Activated T-helper 1 cell treated with anti-CD3 and anti-CD28 coated beads, Interleukin-12 subunit alpha, Interleukin-12 subunit beta, Interleukin-2, Interleukin-4 antibody, amounts not matched to agents 30 ng/mL and 10 ng/mL and 1 ng/mL, durations not matched to agents 14 hours and 24 hours and 36 hours (primary cell): ENCODE results near the gene GPC2. TPM values are rescaled to one million over a fixed set of nuclear protein-coding genes. Genes with fewer than 3 reads are reported as not detected.
"Not testable (repeated sequence)": the region's sequence is repeated elsewhere in the genome, so short reads cannot be mapped to it uniquely, and the experiment has no call there.

Experiments
- DNase-seq: peaks from one replicate; pipeline ENCODE4 v3.0.0; 2021; ENCODE audit warnings: low spot score
- H3K27ac Mint-ChIP-seq: one replicate; pipeline ENCODE4 v1.8.0; 2021; ENCODE audit warnings: mild to moderate bottlenecking, mixed read lengths
- H3K27me3 Mint-ChIP-seq: one replicate; pipeline ENCODE4 v1.8.0; 2022; ENCODE audit warnings: mild to moderate bottlenecking, moderate library complexity, mixed read lengths; ENCODE audit not compliant: insufficient read depth
- H3K36me3 Mint-ChIP-seq: one replicate; pipeline ENCODE4 v1.8.0; 2021; ENCODE audit warnings: low read depth, mixed read lengths
- H3K4me1 Mint-ChIP-seq: one replicate; pipeline ENCODE4 v1.8.0; 2021; ENCODE audit warnings: low read depth, mixed read lengths
- H3K4me3 Mint-ChIP-seq: one replicate; pipeline ENCODE4 v1.8.0; 2021; ENCODE audit warnings: mild to moderate bottlenecking, moderate library complexity, mixed read lengths
- H3K9me3 Mint-ChIP-seq: one replicate; pipeline ENCODE4 v1.8.0; 2021; ENCODE audit warnings: mixed read lengths
- intact Hi-C: fragments of 100-400 bp; cut with micrococcal nuclease; formaldehyde crosslinking; loops from one replicate; pipeline ENCODE4 v1.15.1; 2024
- total RNA-seq: library from RNA; stranded (reverse); gene quantifications from 2 replicates; pipeline ENCODE4 v1.2.3, GENCODE V29; 2022

Gene GPC2
- total RNA-seq, 1 donor from 2014 or later, result 4.8 TPM

DNA sequence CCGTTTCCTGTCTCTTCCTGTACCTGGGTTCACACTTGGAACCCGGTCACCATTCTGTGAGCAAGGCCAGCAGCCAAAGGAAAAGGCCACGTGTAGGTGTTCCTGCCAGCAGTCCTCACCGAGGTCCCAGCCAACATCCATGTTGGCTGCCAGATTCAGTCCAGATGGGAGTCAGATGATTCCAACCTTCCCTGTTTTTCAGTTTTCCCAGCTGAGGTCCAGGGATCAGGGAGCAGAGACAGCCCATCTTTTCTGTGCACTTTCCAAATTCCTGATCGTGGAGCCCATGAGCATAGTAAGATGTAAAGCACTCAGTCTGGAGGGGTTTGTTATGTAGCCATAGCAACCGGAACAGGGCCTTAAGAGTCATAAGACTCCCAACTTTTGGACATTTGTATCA is 38.7 kb upstream of the GPC2 start:
- peaks cover 12% of the 10 kb centered on the region for H3K36me3 Mint-ChIP-seq
- no peaks in the 10 kb centered on the region for H3K9me3 Mint-ChIP-seq
- H3K4me1 Mint-ChIP-seq, result peaks cover 60% of the 10 kb centered on the region
- no peaks in the 10 kb centered on the region for H3K27me3 Mint-ChIP-seq
- no peak overlapping the region for H3K27ac Mint-ChIP-seq
- DNase-seq, result no peak
- no peak overlapping the region for H3K4me3 Mint-ChIP-seq
- intact Hi-C loops, result no loop called here

- intact Hi-C loops, H3K9me3 Mint-ChIP-seq, H3K27me3 Mint-ChIP-seq: not testable (repeated sequence)
- H3K4me3 Mint-ChIP-seq, result peak overlapping the region; percentile 43
- peaks cover 74% of the 10 kb centered on the region for H3K4me1 Mint-ChIP-seq
- peak overlapping the region; percentile 45 for H3K27ac Mint-ChIP-seq
- peak; percentile 12 for DNase-seq
- H3K36me3 Mint-ChIP-seq, result peaks cover 17% of the 10 kb centered on the region
These were observed 37.2 kb upstream of the GPC2 start for GRCh38 chr7:100214356-100214755.

DNA sequence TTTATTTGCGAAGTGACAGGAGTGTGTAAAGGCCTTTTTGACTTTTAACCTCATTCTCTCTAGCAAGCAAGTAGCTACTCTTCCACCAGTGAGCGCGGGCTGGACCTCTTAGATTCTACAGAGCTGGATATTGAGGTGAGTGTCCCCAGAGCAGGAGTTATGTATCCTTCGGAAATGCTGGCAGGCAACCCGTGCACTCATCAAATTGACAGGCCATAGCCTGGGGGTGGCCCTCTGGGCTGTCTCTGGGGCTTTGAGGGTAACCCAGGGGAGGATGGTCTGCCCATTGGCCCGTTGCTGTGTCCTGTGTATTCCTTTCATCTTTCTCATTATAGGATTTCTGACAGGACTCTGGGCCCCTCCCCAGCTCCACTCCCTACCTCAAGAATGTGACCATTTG is 36.5 kb upstream of the GPC2 start:
- Mint-ChIP-seq H3K9me3 (no peaks in the 10 kb centered on the region), H3K27me3 (no peaks in the 10 kb centered on the region), H3K27ac (no peak overlapping the region), H3K4me3 (no peak overlapping the region), H3K36me3 (peaks cover 19% of the 10 kb centered on the region), H3K4me1 (peaks cover 74% of the 10 kb centered on the region)
- DNase-seq, result no peak
- intact Hi-C loops, result no loop called here

DNA sequence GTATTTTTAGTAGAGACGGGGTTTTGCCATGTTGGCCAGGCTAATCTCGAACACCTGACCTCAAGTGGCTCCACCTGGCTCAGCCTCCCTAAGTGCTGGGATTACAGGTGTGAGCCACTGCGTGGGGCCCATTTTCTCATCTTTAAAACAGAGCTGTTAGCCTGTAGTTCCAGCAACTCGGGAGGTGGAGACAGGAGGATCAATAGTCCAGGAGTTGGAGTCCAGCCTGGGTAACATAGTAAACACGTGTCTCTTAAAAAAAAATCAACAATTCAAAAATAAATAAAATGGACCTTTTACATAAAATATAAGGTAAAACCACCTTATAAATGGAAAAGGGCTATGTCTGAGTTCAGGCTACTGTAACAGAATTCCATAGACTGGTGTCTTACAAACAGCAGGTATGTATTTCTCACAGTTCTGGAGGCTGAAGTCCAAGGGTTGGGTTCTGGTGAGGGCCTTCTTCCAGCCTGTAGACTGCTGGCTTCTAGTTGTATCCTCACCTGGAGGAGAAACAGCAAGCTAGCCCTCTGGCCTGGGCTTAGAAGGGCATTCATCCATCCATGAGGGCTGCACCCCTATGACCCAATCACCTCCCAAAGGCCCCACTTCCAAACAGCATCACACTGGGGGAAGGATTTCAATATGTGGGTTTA is 35.6 kb upstream of the GPC2 start:
- intact Hi-C loops, result no loop called here
- Mint-ChIP-seq H3K36me3 (peaks cover 16% of the 10 kb centered on the region), H3K27ac (no peak overlapping the region), H3K27me3 (no peaks in the 10 kb centered on the region), H3K4me3 (no peak overlapping the region), H3K9me3 (no peaks in the 10 kb centered on the region), H3K4me1 (peaks cover 77% of the 10 kb centered on the region)
- DNase-seq, result no peak

- intact Hi-C loops, result loop anchor here (1.0 kb wide), 1 partner anchor 31 kb away; no protein-coding TSS in a partner anchor
These were observed 34.2 kb upstream of the GPC2 start for GRCh38 chr7:100211342-100211780.

DNA sequence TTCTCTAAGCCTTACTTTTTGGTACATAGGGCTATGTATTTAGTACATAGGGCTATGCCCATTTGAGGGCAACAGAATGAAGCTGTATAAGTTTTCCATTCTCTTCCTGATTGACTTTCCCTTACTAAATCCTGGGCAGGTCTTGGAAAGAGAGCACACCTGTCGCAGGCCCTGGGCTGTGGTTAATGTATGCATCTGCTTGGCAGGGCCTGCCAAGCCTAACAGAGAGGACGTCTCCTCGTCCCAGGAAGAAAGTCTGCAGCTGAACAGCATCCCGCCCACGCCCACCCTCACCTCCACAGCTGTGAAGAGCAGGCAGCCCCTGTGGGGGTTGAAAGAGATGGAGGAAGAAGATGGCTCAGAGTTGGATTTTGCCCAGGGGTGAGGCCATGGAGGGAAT is 33.6 kb upstream of the GPC2 start:
- Mint-ChIP-seq H3K4me1 (peaks cover 67% of the 10 kb centered on the region), H3K36me3 (peaks cover 17% of the 10 kb centered on the region), H3K4me3 (peak overlapping the region; percentile 40), H3K27ac (peak overlapping the region; percentile 63), H3K27me3 (no peaks in the 10 kb centered on the region), H3K9me3 (no peaks in the 10 kb centered on the region)
- no peak for DNase-seq
- intact Hi-C loops, result loop anchor here (1.0 kb wide), 1 partner anchor 31 kb away; no protein-coding TSS in a partner anchor

More at GRCh38 chr7:100211342-100211780, 34.2 kb upstream of the GPC2 start:
- Mint-ChIP-seq H3K4me1 (peaks cover 69% of the 10 kb centered on the region), H3K27me3 (no peaks in the 10 kb centered on the region), H3K27ac (peak overlapping the region; percentile 95), H3K9me3 (no peaks in the 10 kb centered on the region), H3K36me3 (peaks cover 17% of the 10 kb centered on the region), H3K4me3 (peak overlapping the region; percentile 84)
- DNase-seq, result peak; percentile 56

GRCh38 chr7:100209493-100209892 is 32.3 kb upstream of the GPC2 start:
- intact Hi-C loops, result loop anchor here (1.0 to 5.0 kb wide), 6 partner anchors 8 to 187 kb away; partner anchors contain the start of genes GAL3ST4 and LAMTOR4
- Mint-ChIP-seq H3K36me3 (peaks cover 17% of the 10 kb centered on the region), H3K9me3 (no peaks in the 10 kb centered on the region), H3K4me1 (peaks cover 54% of the 10 kb centered on the region), H3K27ac (peak overlapping the region; percentile 80), H3K27me3 (no peaks in the 10 kb centered on the region), H3K4me3 (peak overlapping the region; percentile 71)
- DNase-seq, result no peak

- peaks cover 49% of the 10 kb centered on the region for H3K4me1 Mint-ChIP-seq
- intact Hi-C loops, result loop anchor here (1.0 to 5.0 kb wide), 6 partner anchors 8 to 187 kb away; partner anchors contain the start of genes GAL3ST4 and LAMTOR4
These were observed 31.8 kb upstream of the GPC2 start for GRCh38 chr7:100208911-100209408.

DNA sequence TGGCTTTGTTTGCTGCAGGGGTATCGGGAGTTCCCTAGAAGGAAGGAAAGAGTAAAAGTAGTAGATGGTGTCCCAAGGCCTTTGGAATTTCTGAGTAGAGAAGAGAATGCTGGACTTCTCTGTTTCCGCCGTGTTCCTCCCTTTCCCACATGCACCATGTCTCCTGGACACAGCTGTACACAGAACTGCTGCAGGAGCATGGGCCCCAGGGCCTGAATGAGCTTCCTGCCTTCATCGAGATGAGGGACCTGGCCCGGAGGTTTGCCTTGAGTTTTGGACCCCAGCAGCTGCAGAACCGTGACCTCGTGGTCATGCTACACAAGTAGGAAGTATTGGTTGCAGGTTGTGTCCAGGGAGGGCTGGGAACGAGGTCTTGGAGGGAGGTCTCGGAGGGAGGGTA is 27.3 kb upstream of the GPC2 start:
- intact Hi-C loops, result no loop called here
- Mint-ChIP-seq H3K9me3 (no peaks in the 10 kb centered on the region), H3K27ac (no peak overlapping the region), H3K4me1 (peaks cover 23% of the 10 kb centered on the region), H3K27me3 (no peaks in the 10 kb centered on the region), H3K36me3 (peaks cover 13% of the 10 kb centered on the region), H3K4me3 (no peak overlapping the region)
- no peak for DNase-seq

More at GRCh38 chr7:100208911-100209408, 31.8 kb upstream of the GPC2 start:
- Mint-ChIP-seq H3K9me3 (no peaks in the 10 kb centered on the region), H3K27ac (peak overlapping the region; percentile 80), H3K36me3 (peaks cover 17% of the 10 kb centered on the region), H3K27me3 (no peaks in the 10 kb centered on the region), H3K4me3 (peak overlapping the region; percentile 71)
- peak; percentile 48 for DNase-seq

DNA sequence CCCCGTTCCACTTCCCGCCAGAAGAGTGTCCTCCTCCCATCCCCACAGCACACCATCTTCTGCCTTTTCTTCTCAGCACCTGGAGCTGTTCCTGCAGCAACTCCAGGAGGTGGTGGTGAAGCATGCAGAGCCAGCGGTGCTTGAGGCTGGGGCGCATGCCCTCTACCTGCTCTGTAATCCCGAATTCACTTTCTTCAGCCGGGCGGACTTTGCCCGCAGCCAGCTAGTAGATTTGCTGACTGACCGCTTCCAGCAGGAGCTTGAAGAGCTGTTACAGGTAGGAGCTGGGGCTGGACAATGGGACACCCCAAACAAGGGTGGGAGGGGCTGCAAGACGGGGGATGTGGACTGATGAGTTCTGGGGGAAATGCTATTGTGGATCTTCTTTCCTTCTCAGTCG is 23.5 kb upstream of the GPC2 start:
- no peaks in the 10 kb centered on the region for H3K27me3 Mint-ChIP-seq
- no peak overlapping the region for H3K27ac Mint-ChIP-seq
- peaks cover 10% of the 10 kb centered on the region for H3K36me3 Mint-ChIP-seq
- H3K9me3 Mint-ChIP-seq, result no peaks in the 10 kb centered on the region
- intact Hi-C loops, result no loop called here
- H3K4me3 Mint-ChIP-seq, result no peak overlapping the region
- no peak for DNase-seq
- H3K4me1 Mint-ChIP-seq, result peaks cover 8% of the 10 kb centered on the region

DNA sequence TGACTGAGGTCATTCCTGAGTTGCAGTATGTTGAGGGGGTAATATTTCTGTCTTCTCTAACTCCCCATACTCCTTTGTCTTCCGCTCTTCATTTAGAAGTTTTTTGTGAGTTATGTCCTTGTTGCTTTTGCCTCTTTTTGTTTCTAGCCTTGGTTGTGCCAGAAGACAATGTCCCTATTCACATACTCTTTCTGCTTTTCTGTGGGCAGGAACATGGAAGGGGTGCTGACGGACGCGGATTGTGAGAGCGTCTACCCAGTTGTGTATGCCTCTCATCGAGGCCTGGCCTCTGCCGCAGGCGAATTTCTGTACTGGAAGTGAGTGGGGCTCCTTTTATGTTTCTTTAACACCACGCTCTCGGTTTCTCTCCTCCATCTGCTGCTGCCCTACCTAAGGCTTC is 21.1 kb upstream of the GPC2 start:
- no peaks in the 10 kb centered on the region for H3K27me3 Mint-ChIP-seq
- DNase-seq, result no peak

GRCh38 chr7:100195901-100196322 is 18.7 kb upstream of the GPC2 start:
- DNase-seq, H3K4me3 Mint-ChIP-seq, H3K27ac Mint-ChIP-seq, H3K27me3 Mint-ChIP-seq, intact Hi-C loops, H3K36me3 Mint-ChIP-seq, H3K9me3 Mint-ChIP-seq: not testable (repeated sequence)
- peaks cover 21% of the 10 kb centered on the region for H3K4me1 Mint-ChIP-seq

More for the DNA sequence above, 21.1 kb upstream of the GPC2 start:
- Mint-ChIP-seq H3K9me3 (no peaks in the 10 kb centered on the region), H3K4me1 (peaks cover 8% of the 10 kb centered on the region), H3K27ac (no peak overlapping the region), H3K36me3 (peaks cover 10% of the 10 kb centered on the region), H3K4me3 (no peak overlapping the region)
- intact Hi-C loops, result no loop called here

DNA sequence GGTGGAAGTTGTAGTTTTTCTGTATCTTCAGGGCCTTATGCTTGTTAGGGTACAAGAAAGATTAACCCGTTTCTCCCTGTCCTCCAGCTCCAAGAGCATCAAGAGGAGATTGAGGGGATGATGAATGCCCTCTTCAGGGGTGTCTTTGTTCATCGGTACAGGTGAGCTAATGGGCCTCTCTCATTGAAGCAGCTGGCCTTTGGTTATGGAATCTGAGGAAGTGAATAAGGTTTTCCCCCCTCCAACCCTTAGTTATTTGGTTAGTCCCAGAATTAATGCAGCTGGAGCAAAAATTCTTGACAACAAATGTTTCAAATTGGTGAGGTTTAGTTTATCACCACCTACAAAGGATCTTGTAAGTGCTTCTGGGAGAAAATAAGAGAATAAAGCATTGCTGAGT is 18.0 kb upstream of the GPC2 start:
- Mint-ChIP-seq H3K27me3 (no peaks in the 10 kb centered on the region), H3K9me3 (no peaks in the 10 kb centered on the region), H3K4me1 (peaks cover 22% of the 10 kb centered on the region), H3K27ac (no peak overlapping the region), H3K36me3 (peaks cover 4% of the 10 kb centered on the region), H3K4me3 (no peak overlapping the region)
- intact Hi-C loops, result no loop called here
- no peak for DNase-seq
